ENCODE results near the gene TRAF1. TPM values are rescaled to one million over a fixed set of nuclear protein-coding genes. Genes with fewer than 3 reads are reported as not detected.

The TRAF1 gene
- total and polyA plus RNA-seq, 12 donors, result 1.1 to 6.7 (median 2.0) TPM

DNA sequence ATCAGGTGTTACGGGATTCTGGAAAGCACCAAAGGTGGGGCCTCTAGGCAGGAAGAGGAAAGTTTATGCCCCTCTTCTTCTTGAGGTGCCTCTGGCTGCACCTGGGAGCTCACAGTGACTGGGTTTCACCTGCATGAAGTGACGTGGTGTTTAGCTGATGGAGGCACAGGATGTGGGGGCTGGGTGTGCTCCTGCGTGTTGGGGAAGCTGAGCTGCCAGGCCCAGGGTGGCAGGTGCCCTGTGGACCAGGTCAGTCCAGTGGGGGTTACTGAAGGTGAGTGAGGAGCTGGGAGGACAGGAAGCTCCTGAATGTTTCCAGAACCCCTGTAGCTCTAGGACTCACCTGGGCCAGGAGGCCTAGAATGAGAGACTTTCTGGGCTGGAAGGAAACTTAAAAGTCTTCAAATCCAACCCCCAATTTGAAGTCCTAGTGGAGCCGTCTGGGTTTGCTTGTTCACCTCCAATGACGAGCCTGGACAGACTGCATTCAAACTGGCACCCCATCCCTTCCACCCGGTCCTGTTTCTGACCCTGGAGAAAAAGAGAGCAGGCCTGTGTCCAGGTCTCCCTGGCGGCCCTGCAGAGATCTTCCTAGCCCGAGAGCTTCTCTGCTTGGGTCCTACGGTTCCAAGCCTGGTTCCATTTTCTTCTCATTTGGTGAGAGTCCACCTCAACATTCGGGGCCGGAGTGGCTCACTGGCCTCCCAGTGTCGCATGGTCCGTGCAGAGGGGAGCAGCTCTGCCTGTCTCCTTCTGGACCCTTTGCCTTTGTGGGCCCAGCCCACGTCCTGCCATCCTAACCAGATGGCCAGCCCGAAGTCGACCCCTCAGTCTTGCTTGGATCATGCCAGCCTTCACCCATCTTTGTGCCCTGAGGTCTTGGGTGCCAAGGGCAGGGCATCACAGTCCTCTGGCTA lies 22.3 kb downstream of the TRAF1 start:
- H3K4me3 ChIP-seq, result no peak overlapping the region
- no peaks in the 10 kb centered on the region for H3K9me3 ChIP-seq
- peaks cover 0 to 53% (median 0%) of the 10 kb centered on the region in 9 donors for H3K36me3 ChIP-seq
- WGBS, 2 donors, result 89 to 91% methylated on average over 16 of the region's 16 CpGs
- peak overlapping the region in 1 of 10 donors; percentile 65 for H3K27ac ChIP-seq
- ATAC-seq, result no peak
- H3K4me1 ChIP-seq, result no peaks in the 10 kb centered on the region
- no peaks in the 10 kb centered on the region for H3K27me3 ChIP-seq
- TF ChIP-seq, protein P1, sequence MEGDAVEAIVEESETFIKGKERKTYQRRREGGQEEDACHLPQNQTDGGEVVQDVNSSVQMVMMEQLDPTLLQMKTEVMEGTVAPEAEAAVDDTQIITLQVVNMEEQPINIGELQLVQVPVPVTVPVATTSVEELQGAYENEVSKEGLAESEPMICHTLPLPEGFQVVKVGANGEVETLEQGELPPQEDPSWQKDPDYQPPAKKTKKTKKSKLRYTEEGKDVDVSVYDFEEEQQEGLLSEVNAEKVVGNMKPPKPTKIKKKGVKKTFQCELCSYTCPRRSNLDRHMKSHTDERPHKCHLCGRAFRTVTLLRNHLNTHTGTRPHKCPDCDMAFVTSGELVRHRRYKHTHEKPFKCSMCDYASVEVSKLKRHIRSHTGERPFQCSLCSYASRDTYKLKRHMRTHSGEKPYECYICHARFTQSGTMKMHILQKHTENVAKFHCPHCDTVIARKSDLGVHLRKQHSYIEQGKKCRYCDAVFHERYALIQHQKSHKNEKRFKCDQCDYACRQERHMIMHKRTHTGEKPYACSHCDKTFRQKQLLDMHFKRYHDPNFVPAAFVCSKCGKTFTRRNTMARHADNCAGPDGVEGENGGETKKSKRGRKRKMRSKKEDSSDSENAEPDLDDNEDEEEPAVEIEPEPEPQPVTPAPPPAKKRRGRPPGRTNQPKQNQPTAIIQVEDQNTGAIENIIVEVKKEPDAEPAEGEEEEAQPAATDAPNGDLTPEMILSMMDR (IDR thresholded peaks at IDR 0.05), result no peak
- no peak for DNase-seq
- intact Hi-C loops (cut with DNase I), result no loop called here

DNA sequence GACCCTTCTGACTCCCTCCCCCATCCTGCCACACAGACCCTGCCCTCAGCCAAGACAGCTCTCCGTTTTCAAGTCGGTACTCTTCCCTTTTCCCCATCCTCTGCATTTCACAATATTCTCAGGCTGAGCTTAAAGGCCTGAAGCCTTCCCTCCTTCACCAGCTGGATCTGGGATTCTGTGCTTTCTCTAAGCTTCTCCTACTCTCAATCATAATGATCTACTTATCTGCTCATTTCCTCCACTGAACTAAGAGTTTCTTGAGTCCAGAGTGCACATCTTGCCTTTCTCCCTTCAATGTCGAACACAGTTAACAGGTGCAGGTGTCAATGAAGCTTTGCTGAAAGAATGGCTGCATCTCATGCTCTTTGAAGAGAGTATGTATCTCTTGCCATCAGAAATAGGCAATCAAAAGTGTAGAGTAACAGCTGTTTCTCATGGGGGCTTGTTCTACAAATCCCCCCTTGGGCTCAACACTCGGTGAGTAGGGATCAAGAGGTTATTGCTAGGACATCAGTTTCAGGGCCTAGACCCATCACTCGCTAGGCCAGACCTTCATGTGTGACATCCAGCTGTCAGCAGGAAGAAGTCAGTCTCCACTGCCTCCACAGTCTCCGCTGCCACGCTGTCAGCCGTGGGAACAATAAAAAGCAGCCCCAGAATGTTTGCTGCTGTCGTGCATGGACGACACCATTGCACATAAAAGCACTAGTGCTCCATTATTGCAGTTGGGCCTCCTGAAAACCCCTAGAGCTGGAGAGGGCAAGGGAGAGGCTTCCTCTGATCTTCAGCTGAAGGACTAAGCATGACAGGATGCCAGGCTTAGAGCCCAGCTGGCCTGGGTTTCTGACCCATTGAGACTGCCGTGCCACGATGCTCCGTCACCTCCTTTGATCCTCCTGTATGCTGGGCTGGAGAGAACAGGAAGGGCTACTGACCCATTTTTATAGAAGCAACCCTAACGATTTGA lies 23.7 kb downstream of the TRAF1 start:
- 80 to 85% methylated on average over 14 of the region's 14 CpGs for WGBS, 2 donors

DNA sequence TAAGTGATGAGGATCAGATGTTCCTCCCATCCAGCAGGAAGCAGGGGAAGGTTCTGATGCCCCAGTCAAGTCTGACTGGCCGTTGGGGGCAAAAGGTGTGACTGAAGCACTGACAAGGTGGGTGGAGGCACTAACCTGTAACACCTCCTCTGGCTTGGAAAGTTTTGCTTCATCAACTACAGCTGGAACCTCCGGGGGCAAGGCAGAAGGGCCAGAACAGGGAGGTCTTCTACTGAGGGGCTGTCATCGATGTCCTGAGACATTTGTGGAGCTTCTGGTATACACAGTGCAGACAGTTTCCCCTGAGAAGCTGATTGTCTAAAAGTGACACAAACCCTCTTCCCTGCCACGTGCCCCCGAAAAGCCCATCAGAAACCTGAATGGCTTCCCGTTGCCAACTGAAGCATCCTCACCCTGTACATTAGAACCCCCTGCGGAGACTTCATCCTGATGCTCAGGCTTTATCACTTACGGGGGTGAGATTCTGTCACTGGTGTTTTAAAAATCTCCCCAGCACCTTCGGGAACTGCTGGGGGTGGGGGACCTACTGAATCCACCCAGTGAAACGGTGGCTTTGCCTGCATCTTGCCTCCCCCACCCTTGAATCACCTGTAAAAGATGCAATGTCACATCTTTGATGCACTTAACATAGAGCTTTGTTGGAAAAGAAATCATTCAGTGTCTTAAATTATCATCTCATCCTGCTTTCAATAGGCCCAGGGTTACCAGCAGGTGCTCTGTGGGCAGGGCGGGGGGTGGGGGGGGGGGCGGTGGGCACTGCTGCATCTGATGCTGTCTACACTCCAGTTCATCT lies 24.6 kb downstream of the TRAF1 start:
- H3K27ac ChIP-seq, result no peak overlapping the region
- intact Hi-C loops (cut with DNase I), result no loop called here
- peaks cover 0 to 9% (median 5%) of the 10 kb centered on the region in 9 donors for H3K4me1 ChIP-seq
- no peak for DNase-seq
- no peak overlapping the region for H3K4me3 ChIP-seq
- H3K36me3 ChIP-seq, result peaks cover 0 to 33% (median 0%) of the 10 kb centered on the region in 9 donors
- ATAC-seq, result no peak
- TF ChIP-seq, protein P1 (IDR thresholded peaks at IDR 0.05), result no peak
- WGBS, 2 donors, result 80 to 82% methylated on average over 11 to 12 of the region's 12 CpGs
- H3K9me3 ChIP-seq, result no peaks in the 10 kb centered on the region
- no peaks in the 10 kb centered on the region for H3K27me3 ChIP-seq

More for the DNA sequence above, 23.7 kb downstream of the TRAF1 start:
- ATAC-seq (no peak), DNase-seq (no peak)
- Histone ChIP-seq H3K9me3 (no peaks in the 10 kb centered on the region), H3K4me1 (no peaks in the 10 kb centered on the region), H3K4me3 (no peak overlapping the region), H3K27me3 (no peaks in the 10 kb centered on the region), H3K27ac (peak overlapping the region in 1 of 10 donors; percentile 65), H3K36me3 (peaks cover 0 to 42% (median 0%) of the 10 kb centered on the region in 9 donors)
- intact Hi-C loops (cut with DNase I), result loop anchor here in 1 of 10 donors (1.0 kb wide), 1 partner anchor 22 kb away; no protein-coding TSS in a partner anchor
- TF ChIP-seq, protein P1 (IDR thresholded peaks at IDR 0.05), result no peak
